HCT116 (cell line): Measurements from ENCODE around the gene HEXIM1. TPM values are rescaled to one million over a fixed set of nuclear protein-coding genes. Genes with fewer than 3 reads are reported as not detected.

Experiments used
- ATAC-seq: fragments of 200-7000 bp; cut with Tn5 transposase; 2 replicates; pipeline ENCODE4 v1.9.1; 2020; ENCODE audit warnings: mild to moderate bottlenecking, moderate library complexity
- BruUV-seq: library from RNA; stranded (reverse); fragments of 400-500 nt; replicated peaks from 2 replicates; lab custom pipeline; 2021; lab: Mats Ljungman, UMichigan
- CTCF ChIA-PET: fragments of 300-600 bp; sonication (Branson Sonifier 250); formaldehyde crosslinking; loops from one replicate; lab custom pipeline; 2021; ENCODE audit warnings: antibody characterized with exemption; lab: Charles Lee
- POLR2A ChIA-PET: fragments of 300-600, 350-600 bp; sonication (Branson Sonifier 250); formaldehyde crosslinking; loops from one replicate; lab custom pipeline; 2021; ENCODE audit warnings: antibody characterized with exemption; lab: Charles Lee
- RAD21 ChIA-PET, 2 experiments: fragments of 300-600 bp; sonication (Branson Sonifier 250); formaldehyde crosslinking; loops; one replicate each; lab custom pipeline; 2023; ENCODE audit warnings: low total read pairs in 2 of 2; ENCODE audit not compliant: uncharacterized antibody in 2 of 2, unreplicated experiment in 2 of 2, low non-redundant PET in 1 of 2; lab: Charles Lee
- DNase-seq: peaks from one replicate; pipeline ENCODE4 v3.0.0-alpha.2; 2010; ENCODE audit warnings: low read depth, low spot score
- H2AFZ ChIP-seq: fragments of 200-600 bp; shearing (Covaris generic), sonication (generic); 2 replicates; pipeline ENCODE4 v1.6.1; 2017; ENCODE audit warnings: low read depth, mixed run types, mixed read lengths, antibody characterized with exemption, low read length; ENCODE audit not compliant: poor library complexity, severe bottlenecking
- H3K27ac ChIP-seq: 2 replicates; pipeline ENCODE4 v1.5.1; 2012; ENCODE audit warnings: low read depth, low read length
- H3K27me3 ChIP-seq: fragments of 200-600 bp; sonication (generic); 2 replicates; pipeline ENCODE4 v1.6.1; 2016; ENCODE audit warnings: mixed run types, low read length, mixed read lengths; ENCODE audit not compliant: insufficient read depth
- H3K36me3 ChIP-seq, 2 experiments: fragments of 200-500 bp in 1 of 2; fragments of 200-600 bp in 1 of 2; sonication (Bioruptor generic) in 1 of 2; sonication (generic) in 1 of 2; 2 replicates each; pipeline versions ENCODE4 v1.5.1 to v1.6.1; 2014 to 2016; ENCODE audit warnings: low read length in 2 of 2, inconsistent platforms in 1 of 2, mixed read lengths in 1 of 2, mixed run types in 1 of 2; ENCODE audit not compliant: insufficient read depth in 2 of 2, control insufficient read depth in 1 of 2
- H3K4me1 ChIP-seq, 2 experiments: fragments of 200-600 bp in 1 of 2; sonication (generic) in 1 of 2; 2 replicates each; pipeline versions ENCODE4 v1.5.1 to v1.6.1; 2012 to 2017; ENCODE audit warnings: low read length in 2 of 2, inconsistent platforms in 1 of 2, mild to moderate bottlenecking in 1 of 2, mixed read lengths in 1 of 2, mixed run types in 1 of 2, moderate library complexity in 1 of 2; ENCODE audit not compliant: insufficient read depth in 2 of 2, control insufficient read depth in 1 of 2
- H3K4me2 ChIP-seq: fragments of 200-600 bp; sonication (generic); 2 replicates; pipeline ENCODE4 v1.6.1; 2017; ENCODE audit warnings: mixed run types, low read length, mixed read lengths
- H3K4me3 ChIP-seq, 2 experiments: fragments of 200-600 bp in 1 of 2; sonication (generic) in 1 of 2; replicated peaks in 1 of 2; 2 replicates each; pipeline ENCODE4 v1.5.1; 2011 to 2016; ENCODE audit warnings: low read length in 2 of 2, control low read depth in 1 of 2, low read depth in 1 of 2, mild to moderate bottlenecking in 1 of 2, mixed read lengths in 1 of 2, mixed run types in 1 of 2
- H3K79me2 ChIP-seq: fragments of 200-600 bp; sonication (generic); 2 replicates; pipeline ENCODE4 v1.6.1; 2017; ENCODE audit warnings: mild to moderate bottlenecking, mixed run types, low read length, moderate library complexity, mixed read lengths; ENCODE audit not compliant: insufficient read depth
- H3K9ac ChIP-seq: fragments of 200-600 bp; sonication (generic); 2 replicates; pipeline ENCODE4 v1.6.1; 2016; ENCODE audit warnings: low read length, mixed read lengths
- H3K9me2 ChIP-seq: fragments of 200-600 bp; sonication (generic), shearing (Covaris generic); 2 replicates; pipeline ENCODE4 v1.6.1; 2017; ENCODE audit warnings: mixed run types, mild to moderate bottlenecking, moderate library complexity; ENCODE audit not compliant: insufficient read depth
- H3K9me3 ChIP-seq, 2 experiments: fragments of 200-500 bp in 1 of 2; fragments of 200-600 bp in 1 of 2; sonication (Bioruptor generic) in 1 of 2; sonication (generic) in 1 of 2; 2 replicates each; pipeline ENCODE4 v1.6.1; 2014 to 2017; ENCODE audit warnings: low read length in 2 of 2, mixed read lengths in 2 of 2, inconsistent platforms in 1 of 2, low read depth in 1 of 2, mild to moderate bottlenecking in 1 of 2, mixed run types in 1 of 2, moderate library complexity in 1 of 2; ENCODE audit not compliant: control insufficient read depth in 1 of 2, insufficient read depth in 1 of 2
- H4K20me1 ChIP-seq: fragments of 200-600 bp; sonication (generic), shearing (Covaris generic); 2 replicates; pipeline ENCODE4 v1.6.1; 2017; ENCODE audit warnings: mixed run types, mild to moderate bottlenecking, moderate library complexity; ENCODE audit not compliant: insufficient read depth
- CBX3 ChIP-seq: IDR thresholded peaks from 2 replicates; pipeline ENCODE4 v1.6.1; 2012; ENCODE audit warnings: low read depth
- EZH2 ChIP-seq: fragments of 200-600 bp; sonication (generic); IDR thresholded peaks from 2 replicates; pipeline ENCODE4 v1.6.1; 2017; ENCODE audit warnings: antibody characterized with exemption, mixed run types
- POLR2A ChIP-seq: IDR thresholded peaks from 2 replicates; pipeline ENCODE4 v1.7.0; 2011; ENCODE audit warnings: borderline replicate concordance; ENCODE audit not compliant: insufficient read depth, insufficient read length; ENCODE audit errors: extremely low read depth
- POLR2AphosphoS5 ChIP-seq: IDR thresholded peaks from 2 replicates; pipeline ENCODE4 v1.6.1; 2011; ENCODE audit warnings: mild to moderate bottlenecking, low read depth, low read length, moderate library complexity
- RAD21 ChIP-seq: IDR thresholded peaks from 2 replicates; pipeline ENCODE4 v1.6.1; 2012; ENCODE audit warnings: low read depth, mild to moderate bottlenecking
- REST ChIP-seq: IDR thresholded peaks from 2 replicates; pipeline ENCODE4 v1.6.1; 2012; ENCODE audit warnings: low read depth
- YY1 ChIP-seq: IDR thresholded peaks from 2 replicates; pipeline ENCODE4 v1.6.1; 2011; ENCODE audit warnings: low read length, low read depth, moderate library complexity, mild to moderate bottlenecking; ENCODE audit not compliant: insufficient replicate concordance; ENCODE audit errors: extremely low read depth
- intact Hi-C: fragments of 100-400 bp; cut with micrococcal nuclease; formaldehyde crosslinking; loops from 2 replicates; pipeline ENCODE4 v1.10.0; 2022
- total RNA-seq: library from RNA; stranded (reverse); gene quantifications from one replicate; pipeline ENCODE4 v1.2.1, GENCODE V29; 2021; ENCODE audit not compliant: unreplicated experiment
- TF ChIP-seq, protein P1 (sequence below): IDR thresholded peaks from 2 replicates; pipeline ENCODE4 v1.6.1; 2012

HEXIM1 gene
- total RNA-seq, 1 experiment from 2014 or later, result 58.0 TPM

GRCh38 chr17:45103269-45103795 is 44.9 kb upstream of the HEXIM1 start:
- Histone ChIP-seq H3K27ac (no peak overlapping the region), H3K36me3 (peaks cover 34 to 61% of the 10 kb centered on the region in 2 experiments), H3K4me3 (no peak overlapping the region), H3K9ac (no peak overlapping the region), H3K4me1 (peaks cover 0 to 3% of the 10 kb centered on the region in 2 experiments; a peak in 1 of 4 replicates), H3K79me2 (peaks cover 7% of the 10 kb centered on the region; the same call in 1 of the 2 replicates), H3K4me2 (no peak overlapping the region), H3K9me3 (no peaks in the 10 kb centered on the region), H4K20me1 (no peaks in the 10 kb centered on the region), H2AFZ (no peak overlapping the region), H3K9me2 (no peaks in the 10 kb centered on the region), H3K27me3 (no peaks in the 10 kb centered on the region)
- BruUV-seq, result no TSS peak
- ChIA-PET POLR2A (no interaction called here), RAD21 (no interaction called here), CTCF (no interaction called here)
- TF ChIP-seq YY1, result no peak
- no peak for ATAC-seq
- intact Hi-C loops, result no loop called here
- DNase-seq, result no peak

DNA sequence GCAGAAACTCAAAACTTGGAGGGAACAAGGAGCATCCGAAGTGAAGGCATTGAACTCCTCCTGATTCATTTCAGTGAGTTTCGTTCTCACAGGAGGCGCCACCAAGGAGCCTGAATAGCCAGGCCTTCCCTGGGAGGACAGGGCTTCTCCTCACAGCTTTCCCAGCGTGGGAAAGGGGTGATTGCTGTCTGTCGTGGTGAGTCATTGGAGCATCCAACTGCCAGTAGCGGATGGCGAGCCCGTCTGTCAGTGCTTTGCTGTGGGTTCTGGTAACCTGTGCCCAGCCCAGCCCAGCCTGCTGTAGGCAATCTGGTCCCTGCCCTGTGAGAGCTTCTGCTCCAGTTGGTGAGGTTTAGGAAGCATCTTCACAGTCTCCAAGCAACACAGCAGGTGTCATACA is 44.2 kb upstream of the HEXIM1 start:
- H3K4me2 ChIP-seq, result no peak overlapping the region
- ATAC-seq (no peak), DNase-seq (no peak)
- peaks cover 7% of the 10 kb centered on the region; the same call in 1 of the 2 replicates for H3K79me2 ChIP-seq
- H3K9me3 ChIP-seq, result no peaks in the 10 kb centered on the region
- ChIA-PET CTCF (no interaction called here), POLR2A (no interaction called here), RAD21 (no interaction called here)
- no TSS peak for BruUV-seq
- peaks cover 28 to 61% of the 10 kb centered on the region in 2 experiments for H3K36me3 ChIP-seq
- TF ChIP-seq, protein P1, sequence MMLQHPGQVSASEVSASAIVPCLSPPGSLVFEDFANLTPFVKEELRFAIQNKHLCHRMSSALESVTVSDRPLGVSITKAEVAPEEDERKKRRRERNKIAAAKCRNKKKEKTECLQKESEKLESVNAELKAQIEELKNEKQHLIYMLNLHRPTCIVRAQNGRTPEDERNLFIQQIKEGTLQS, result no peak
- no peak for TF ChIP-seq POLR2AphosphoS5
- TF ChIP-seq CBX3, result no peak
- no peak for TF ChIP-seq POLR2A
- no peak for TF ChIP-seq REST
- no peak for TF ChIP-seq RAD21
- TF ChIP-seq EZH2, result no peak
- peaks cover 0 to under 1% of the 10 kb centered on the region in 2 experiments; a peak in 1 of 4 replicates for H3K4me1 ChIP-seq
- H3K9ac ChIP-seq, result no peak overlapping the region
- no peaks in the 10 kb centered on the region for H4K20me1 ChIP-seq
- no peaks in the 10 kb centered on the region for H3K9me2 ChIP-seq
- no peak overlapping the region for H2AFZ ChIP-seq
- intact Hi-C loops, result no loop called here
- no peaks in the 10 kb centered on the region for H3K27me3 ChIP-seq
- no peak overlapping the region for H3K27ac ChIP-seq
- H3K4me3 ChIP-seq, result no peak overlapping the region
